ENCODE data around the gene P4HA3. TPM values are rescaled to one million over a fixed set of nuclear protein-coding genes. Genes with fewer than 3 reads are reported as not detected.

The P4HA3 gene
- total RNA-seq, 4 donors from 2014 or later: 0.51 to 1.9 (median 0.64) TPM; not detected in 1

- no peak for DNase-seq
- H3K27ac ChIP-seq: no peak overlapping the region
- no peaks in the 10 kb centered on the region for H3K4me1 ChIP-seq
- no peak overlapping the region for H3K4me3 ChIP-seq
- H3K27me3 ChIP-seq: no peaks in the 10 kb centered on the region
- intact Hi-C loops (cut with DNase I; ENCODE audit: low total_unique reads): no loop called here
- no peaks in the 10 kb centered on the region for H3K36me3 ChIP-seq
- no peaks in the 10 kb centered on the region for H3K9me3 ChIP-seq
- no peak for TF ChIP-seq CTCF (IDR thresholded peaks at IDR 0.05)
- no peak for TF ChIP-seq POLR2A (IDR thresholded peaks at IDR 0.05)
These were observed 76.3 kb downstream of the P4HA3 start for GRCh38 chr11:74235121-74235520.

GRCh38 chr11:74233683-74234082 is 77.8 kb downstream of the P4HA3 start:
- Histone ChIP-seq H3K4me1 (no peaks in the 10 kb centered on the region), H3K4me3 (no peak overlapping the region), H3K27ac (no peak overlapping the region), H3K27me3 (no peaks in the 10 kb centered on the region), H3K9me3 (no peaks in the 10 kb centered on the region), H3K36me3 (no peaks in the 10 kb centered on the region)
- TF ChIP-seq POLR2A (IDR thresholded peaks at IDR 0.05): no peak
- no peak for TF ChIP-seq CTCF (IDR thresholded peaks at IDR 0.05)
- intact Hi-C loops (cut with DNase I; ENCODE audit: low total_unique reads): no loop called here
- DNase-seq: no peak

GRCh38 chr11:74232311-74232950 is 79.0 kb downstream of the P4HA3 start:
- no peak for TF ChIP-seq CTCF (IDR thresholded peaks at IDR 0.05)
- no peak for TF ChIP-seq POLR2A (IDR thresholded peaks at IDR 0.05)
- intact Hi-C loops (cut with DNase I; ENCODE audit: low total_unique reads): no loop called here
- Histone ChIP-seq H3K4me1 (no peaks in the 10 kb centered on the region), H3K27ac (no peak overlapping the region), H3K27me3 (no peaks in the 10 kb centered on the region), H3K4me3 (no peak overlapping the region), H3K36me3 (no peaks in the 10 kb centered on the region), H3K9me3 (no peaks in the 10 kb centered on the region)
- no peak for DNase-seq

- TF ChIP-seq POLR2A (IDR thresholded peaks at IDR 0.05): no peak
- TF ChIP-seq CTCF (IDR thresholded peaks at IDR 0.05): no peak
- H3K36me3 ChIP-seq: no peaks in the 10 kb centered on the region
- DNase-seq: no peak
- H3K27ac ChIP-seq: no peak overlapping the region
- H3K4me1 ChIP-seq: no peaks in the 10 kb centered on the region
- no peaks in the 10 kb centered on the region for H3K27me3 ChIP-seq
- intact Hi-C loops (cut with DNase I; ENCODE audit: low total_unique reads): no loop called here
- H3K9me3 ChIP-seq: no peaks in the 10 kb centered on the region
- no peak overlapping the region for H3K4me3 ChIP-seq
These were observed 84.5 kb downstream of the P4HA3 start for GRCh38 chr11:74226907-74227306.

- no peak overlapping the region for H3K4me3 ChIP-seq
- H3K4me1 ChIP-seq: no peaks in the 10 kb centered on the region
- H3K36me3 ChIP-seq: no peaks in the 10 kb centered on the region
- TF ChIP-seq POLR2A (IDR thresholded peaks at IDR 0.05): no peak
- no peaks in the 10 kb centered on the region for H3K9me3 ChIP-seq
- intact Hi-C loops (cut with DNase I; ENCODE audit: low total_unique reads): no loop called here
- DNase-seq: no peak
- H3K27ac ChIP-seq: no peak overlapping the region
- no peaks in the 10 kb centered on the region for H3K27me3 ChIP-seq
These were observed 85.9 kb downstream of the P4HA3 start for GRCh38 chr11:74225565-74225964.

GRCh38 chr11:74221816-74222215 is 89.6 kb downstream of the P4HA3 start:
- DNase-seq: no peak
- intact Hi-C loops (cut with DNase I; ENCODE audit: low total_unique reads): loop anchor here (5.0 kb wide), 1 partner anchor 1960 kb away; no protein-coding TSS in a partner anchor
- TF ChIP-seq CTCF (IDR thresholded peaks at IDR 0.05) (no peak), POLR2A (IDR thresholded peaks at IDR 0.05) (no peak)
- no peak overlapping the region for H3K4me3 ChIP-seq
- H3K36me3 ChIP-seq: no peaks in the 10 kb centered on the region
- H3K9me3 ChIP-seq: no peaks in the 10 kb centered on the region
- no peak overlapping the region for H3K27ac ChIP-seq
- H3K27me3 ChIP-seq: no peaks in the 10 kb centered on the region
- H3K4me1 ChIP-seq: no peaks in the 10 kb centered on the region
